GM19351 (cell line): ENCODE results near the gene DNAH11.

Experiments
- ATAC-seq: cut with Tn5 transposase; IDR thresholded peaks from one replicate; pipeline ENCODE4 v1.9.1; 2021; ENCODE audit warnings: mild to moderate bottlenecking, moderate library complexity; ENCODE audit not compliant: unreplicated experiment

DNAH11 gene

DNA sequence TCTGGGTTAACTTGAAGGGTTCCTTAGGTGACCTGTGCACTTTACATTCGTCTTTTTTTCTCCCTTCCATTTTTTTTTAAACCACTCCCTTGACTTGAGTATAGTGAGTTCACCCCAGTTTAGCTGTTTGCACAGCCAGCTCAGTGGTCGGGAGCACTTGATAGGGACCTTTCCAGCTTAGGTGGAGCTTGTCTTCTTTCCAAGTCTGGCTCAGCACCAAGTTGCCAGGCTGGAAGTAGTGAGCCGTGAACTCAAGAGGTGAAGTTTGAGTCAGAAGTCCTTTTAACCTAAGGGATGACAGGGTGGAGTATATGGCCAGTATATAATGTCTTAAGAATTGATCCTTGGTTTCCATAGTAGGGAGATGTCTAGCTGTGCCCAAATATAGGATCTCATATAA, 7.2 kb downstream of the DNAH11 start:
- no peak for ATAC-seq

DNA sequence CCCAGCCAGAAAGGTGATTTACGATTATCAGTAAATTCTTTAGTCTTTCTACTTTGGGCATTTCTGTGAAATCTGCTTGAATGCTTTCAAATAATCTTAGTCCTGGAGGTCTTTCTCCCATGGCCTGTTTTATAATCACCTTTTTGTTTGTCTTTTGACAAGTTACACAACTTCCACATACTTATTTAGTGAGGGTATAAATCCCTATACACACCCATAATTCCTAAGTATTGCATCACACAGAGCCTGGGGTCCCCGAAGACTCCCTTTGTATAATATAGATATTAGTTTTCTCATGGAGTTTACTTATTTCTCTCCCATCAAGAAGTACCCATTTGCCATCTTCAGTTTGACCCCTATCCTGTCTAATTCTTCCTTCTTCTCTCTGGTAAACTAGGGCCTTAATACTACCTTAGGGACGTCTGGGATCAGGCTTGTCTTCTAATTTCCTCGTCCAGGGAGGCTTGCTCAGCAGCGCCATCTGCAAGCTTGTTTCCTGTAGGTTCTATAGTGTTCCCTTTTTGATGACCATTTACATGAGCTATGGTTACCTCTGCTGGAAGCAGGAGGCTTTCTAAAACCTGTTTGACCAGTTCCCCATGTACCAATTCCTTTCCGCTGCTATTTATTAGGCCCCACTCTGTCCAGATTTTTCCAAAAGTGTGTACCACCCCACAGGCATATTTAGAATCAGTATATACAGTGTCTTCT, 8.1 kb downstream of the DNAH11 start:
- no peak for ATAC-seq

DNA sequence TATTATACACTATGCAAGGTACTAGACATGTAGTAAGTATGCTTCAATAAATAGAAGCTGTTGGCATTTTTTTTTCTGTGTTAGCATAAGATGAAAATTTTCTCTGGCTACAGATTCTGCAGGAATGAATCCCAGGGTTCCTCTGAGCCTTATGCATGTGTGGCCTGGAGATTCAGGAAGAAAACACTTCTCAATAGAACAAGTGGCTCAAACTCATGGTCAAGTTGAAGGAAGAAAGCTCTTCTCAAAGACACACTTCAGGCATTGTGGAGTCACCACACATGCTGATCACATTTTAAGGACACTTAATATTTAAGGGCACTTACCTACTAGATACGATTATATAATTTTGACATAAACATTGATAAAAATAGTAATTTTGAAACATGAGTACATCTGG, 19.5 kb downstream of the DNAH11 start:
- ATAC-seq = no peak

DNA sequence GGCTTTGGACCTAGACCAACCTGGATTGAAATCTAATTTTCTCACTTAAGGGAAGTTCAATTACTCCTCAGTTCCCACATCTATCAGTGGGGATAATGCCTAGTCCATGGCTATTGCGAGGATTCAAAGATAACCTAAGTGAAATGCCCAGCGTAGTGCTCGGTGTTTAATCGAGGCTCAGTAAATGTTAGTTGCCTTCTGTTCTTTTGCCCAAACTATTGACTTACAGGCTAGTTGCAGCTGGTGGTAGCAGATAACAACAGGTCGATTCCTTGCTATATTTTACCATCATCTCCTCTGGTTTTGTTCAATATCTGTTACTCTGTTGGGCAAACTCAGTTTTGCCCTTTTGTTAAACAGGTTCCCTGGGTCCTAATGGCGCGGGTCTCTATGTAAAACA, 22.8 kb downstream of the DNAH11 start:
- no peak for ATAC-seq

DNA sequence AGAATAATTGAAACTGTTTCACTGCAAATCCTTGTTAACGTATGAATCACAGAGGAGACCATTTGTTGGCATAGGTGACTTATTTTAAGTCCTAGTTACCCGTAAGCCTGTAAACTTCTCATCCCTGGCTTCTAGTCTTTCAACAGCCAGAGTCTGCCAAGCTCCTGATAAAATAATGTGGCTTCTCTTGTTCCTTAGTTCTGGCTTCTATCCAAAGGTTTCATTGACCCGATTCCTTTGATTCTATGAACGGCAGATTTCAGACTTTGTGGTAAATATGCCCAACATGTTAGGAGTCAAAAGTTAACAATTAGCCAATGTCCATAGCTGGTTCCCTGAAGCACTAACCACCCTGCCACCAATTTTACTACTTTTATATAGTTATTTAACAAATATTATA, 23.3 kb downstream of the DNAH11 start:
- no peak for ATAC-seq

DNA sequence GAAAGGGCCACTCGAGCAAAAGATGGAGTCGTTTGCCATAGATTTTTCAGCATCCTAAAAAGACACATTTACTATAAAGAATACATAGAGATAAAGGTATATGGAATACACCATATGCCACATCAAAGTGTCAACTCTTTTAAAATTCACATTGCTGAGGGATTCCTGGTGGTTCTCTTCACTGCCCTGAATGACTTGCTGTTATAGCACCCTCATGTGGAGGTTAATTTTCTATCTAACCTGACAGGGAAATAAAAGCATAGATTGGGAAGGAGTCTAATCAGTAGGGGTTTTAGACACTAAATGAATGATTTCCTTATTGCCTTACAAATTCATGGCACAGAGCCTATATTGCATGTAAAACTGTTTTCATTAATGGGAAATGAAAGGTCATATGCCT, 25.9 kb downstream of the DNAH11 start:
- no peak for ATAC-seq

DNA sequence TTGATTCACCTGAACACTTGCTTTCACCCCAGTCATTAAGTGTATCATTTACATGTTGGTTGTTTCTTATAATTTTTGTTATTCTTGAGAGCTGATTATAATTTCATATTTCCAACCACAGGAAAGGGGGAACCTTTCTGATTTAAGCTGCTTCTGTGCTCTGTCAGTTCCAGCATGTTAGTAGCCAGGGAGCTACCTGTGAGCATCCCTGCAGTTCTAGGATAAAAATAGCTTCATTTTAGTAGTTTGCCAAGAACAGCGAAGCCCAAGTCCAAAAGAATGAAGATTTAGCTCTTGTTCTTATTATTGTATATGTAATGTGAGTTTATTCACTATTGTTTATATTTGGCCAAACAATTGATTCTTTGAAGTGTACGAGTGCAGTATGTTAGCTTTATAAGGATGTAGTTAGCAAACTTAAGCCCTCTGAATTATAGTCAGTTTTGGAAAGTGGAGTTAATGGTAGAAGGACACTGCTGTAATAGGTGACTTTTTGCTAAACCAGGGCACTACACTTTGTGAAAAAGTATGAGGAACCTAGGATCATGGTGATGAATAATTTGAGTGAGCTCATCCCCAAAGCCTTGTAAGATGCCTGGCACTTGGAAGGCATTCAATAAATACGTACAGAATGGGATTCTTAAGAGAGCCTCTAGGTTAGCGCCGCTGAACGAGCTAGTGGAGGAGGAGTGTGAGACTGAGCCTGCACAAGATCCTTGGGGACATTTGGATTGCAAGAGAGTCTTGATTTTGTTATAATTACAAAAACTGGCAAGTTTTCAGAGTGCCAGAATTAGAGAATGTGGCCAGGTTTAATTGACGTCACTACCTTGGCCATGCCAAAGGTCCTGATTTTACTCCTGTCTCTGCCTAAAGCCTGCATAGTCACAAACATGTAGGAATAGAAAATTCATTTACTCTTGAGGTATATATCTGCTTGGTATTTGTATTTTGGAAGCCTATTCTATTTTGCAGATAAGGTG, 29.8 kb downstream of the DNAH11 start:
- no peak for ATAC-seq

DNA sequence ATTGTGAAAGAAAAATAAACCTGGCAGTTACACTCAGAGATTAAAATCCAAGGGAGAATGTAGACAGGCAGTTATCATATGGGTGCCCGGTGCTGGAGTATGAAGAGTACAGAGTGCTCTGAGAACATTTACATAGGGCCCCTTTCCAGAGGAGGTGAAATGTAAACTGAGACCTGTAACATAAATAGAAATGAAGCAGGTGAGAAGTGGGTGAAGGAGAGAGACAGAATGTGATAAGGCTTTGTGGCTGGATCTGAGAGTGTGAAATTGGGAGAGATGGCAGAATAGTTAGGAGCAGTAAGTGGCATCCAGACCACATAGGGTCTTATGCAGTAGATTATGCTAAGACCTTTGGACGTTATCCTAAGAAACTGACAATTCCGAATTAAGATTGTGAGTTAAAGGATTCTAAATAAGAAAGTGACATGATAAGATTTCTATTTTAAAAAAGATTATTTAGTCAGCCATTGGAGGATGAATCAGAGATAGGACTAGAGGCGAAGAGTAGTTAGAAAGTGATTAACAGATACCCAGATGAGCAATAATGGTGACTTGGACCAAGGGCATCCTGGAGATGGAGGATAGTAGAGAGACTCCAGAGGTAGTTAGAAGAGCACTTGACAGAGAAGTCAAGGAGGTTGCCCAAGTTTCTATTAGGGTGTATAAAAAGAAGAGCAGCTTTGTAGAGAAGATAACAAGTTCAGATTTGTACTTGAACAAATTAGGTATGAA, 36.7 kb downstream of the DNAH11 start:
- ATAC-seq = peak; percentile 40

DNA sequence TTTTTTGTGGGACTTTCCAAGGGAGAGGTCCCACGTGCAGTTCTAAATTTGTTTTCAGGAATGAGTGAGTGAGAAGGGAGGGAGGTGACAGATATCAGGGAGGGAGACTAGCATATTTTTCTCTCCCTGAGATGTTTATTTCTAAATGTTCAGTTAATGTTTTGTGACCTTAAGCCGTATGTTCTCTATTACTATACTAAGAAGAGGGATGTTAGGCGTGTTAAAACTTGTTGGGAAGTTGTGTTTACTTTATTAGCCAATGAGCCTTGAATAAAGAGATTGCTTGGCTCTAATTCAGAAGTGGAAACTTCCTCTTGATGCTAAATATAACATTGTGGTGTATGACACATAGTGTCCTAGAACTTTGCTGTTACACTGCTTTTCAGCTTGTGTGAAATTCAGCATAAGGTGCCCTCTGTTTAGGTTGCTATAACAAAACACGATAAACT, 37.3 kb downstream of the DNAH11 start:
- ATAC-seq = peak; percentile 79

DNA sequence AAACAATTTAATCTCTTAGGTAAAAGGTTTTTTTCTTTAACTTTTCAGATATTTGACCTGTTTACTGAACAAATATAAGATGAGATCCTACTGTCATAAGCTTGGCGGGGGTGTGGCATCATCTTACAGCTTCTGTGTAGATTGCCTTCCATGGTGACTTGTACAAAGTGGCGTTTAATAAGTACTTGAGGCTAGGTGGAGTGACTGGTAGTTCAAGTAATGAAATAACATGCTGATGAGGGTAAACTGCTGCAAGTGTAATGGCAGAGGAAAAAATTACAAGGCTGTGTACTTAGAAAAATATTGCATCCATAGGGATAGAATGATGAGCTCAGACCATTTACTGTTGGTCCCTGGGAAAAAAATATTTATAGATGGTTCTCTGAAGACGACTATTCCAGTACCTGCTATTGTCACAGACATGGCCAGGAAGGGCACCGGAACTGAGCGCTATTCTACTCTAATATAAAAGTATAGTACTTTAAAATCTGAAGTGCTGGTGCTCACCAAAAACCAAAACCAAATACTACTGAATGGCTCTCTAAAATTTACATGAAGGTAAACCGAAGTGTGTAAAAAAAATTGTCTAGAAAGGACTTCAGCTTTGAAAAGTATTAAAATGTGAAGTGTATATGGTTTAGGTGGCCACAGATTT, 42.4 kb downstream of the DNAH11 start:
- ATAC-seq = no peak

DNA sequence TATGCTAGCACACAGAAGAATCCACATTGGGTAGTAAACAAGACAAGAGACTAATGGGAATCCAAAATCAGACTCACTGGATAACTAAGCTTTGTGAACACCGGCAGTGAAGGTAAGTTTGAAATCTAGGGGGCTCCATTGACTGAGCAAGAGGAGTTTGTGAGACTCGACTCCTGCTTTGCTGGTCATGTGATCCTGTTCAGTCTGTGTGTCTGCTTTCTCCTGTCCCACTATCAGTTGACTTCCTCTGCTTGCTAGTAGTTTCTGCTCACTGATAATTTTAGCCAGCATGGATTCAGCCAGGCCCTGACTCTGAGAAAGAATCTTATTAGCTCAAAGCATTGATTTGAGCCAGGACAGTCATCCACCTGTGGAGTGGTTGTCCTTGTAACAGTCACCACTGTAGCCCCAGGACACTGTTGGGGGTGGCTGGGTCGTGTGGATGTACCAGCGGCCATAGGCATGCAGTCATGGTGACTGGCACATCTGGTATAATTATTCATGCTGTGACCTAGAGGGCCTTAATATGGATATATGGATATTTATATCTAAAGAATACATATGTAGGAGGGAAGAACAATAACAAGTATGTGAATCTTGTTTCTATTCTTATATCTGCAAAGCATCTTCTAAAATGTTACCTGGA, 44.4 kb downstream of the DNAH11 start:
- ATAC-seq = no peak

DNA sequence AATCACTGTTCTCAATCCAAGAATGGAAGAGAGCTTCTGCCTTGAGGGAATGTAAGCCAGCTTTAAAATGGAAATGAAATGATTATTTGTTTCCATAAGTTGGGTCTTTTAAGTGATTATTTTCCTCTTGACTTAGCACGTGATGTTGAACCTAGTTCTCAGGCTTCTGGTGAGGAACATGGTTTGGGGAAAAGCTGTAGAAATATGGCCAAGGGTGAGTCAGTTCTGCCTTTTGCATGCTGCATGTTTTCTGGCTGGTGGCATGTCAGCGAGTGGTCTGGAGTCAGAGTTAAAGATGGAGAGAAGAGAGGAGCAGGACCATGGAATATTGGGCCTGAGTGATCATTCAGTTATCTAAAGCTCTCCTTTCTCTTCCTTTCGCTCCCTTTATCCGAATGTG, 54.0 kb downstream of the DNAH11 start:
- ATAC-seq = no peak

DNA sequence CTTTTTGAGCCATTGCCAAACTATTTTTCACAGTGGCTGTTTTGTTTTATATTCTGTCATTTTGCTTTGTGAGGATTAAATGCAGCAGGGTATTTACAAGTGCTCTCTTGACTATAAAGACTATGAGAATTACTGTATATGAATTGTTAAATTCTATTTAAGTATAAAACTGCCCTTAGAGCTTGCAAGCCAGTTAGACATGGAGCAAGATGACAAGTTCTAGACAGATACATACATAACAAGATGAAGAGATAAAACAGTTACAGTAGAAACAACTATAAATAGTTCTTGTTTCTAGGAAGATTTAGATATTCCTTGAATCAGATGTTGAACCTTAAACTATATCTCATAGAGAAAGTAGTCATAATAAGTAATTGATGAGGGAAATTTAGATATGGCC, 60.6 kb downstream of the DNAH11 start:
- no peak for ATAC-seq

DNA sequence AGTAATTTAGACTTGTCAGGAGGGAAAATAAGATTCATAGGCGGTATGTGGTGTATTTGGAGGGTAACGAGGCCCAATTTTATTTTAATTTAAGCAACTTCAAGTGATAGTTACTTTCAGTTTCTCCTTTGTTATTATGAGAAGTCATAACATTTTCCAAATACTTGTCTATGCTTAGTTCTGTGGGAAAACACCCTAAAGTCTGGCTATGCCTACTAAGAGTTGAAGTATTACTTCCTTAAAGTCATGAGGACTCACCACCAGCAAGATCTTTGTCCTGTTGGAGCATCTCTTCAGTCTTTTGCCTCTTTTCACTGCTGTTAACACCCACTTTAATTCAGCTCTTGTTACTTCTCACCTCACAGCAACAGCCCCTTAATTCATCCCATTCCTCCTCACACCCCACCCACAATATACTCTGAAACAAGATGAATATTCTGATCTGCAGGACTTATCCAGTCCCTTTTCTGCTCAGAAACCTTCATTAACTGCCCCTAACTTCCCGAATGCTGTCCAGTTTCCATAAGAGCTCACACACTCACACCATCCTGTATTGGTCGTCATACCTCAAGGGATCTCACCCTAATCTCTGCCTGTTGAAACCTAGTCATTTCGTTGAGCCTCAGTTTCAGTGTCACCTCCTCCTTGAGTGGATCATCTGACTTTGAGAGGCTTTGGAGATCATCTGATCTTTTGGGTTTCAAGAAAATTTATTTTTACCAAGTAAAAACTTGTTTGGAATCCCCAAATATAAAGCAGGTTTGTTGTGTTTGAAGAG, 61.3 kb downstream of the DNAH11 start:
- ATAC-seq = no peak

DNA sequence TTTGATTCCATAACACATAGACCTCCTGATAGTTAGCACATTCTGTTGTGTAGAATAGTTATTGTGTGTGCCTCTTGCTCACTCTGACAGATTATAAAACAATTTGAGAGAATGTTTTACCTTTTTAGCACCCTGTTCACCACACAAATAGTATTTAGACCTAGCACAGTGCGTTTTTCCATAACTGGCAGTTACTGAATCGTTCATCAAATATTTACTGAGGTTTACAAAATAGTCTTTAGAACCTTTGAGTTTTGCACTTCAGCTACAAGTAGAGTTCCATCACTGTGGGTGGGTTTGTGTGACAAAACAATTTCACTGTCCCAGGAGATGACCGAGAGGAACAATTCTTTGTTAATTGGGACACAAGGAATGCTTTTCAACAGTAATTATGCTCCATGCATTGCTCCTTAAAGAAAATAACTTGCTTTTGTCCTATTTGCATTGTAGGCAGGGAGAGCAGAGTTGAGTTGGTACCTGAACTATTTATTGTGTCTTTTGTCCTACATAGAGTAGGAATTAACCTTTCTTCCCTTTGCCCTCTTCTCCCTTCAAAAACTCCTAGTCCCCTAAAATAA, 62.3 kb downstream of the DNAH11 start:
- ATAC-seq = no peak

DNA sequence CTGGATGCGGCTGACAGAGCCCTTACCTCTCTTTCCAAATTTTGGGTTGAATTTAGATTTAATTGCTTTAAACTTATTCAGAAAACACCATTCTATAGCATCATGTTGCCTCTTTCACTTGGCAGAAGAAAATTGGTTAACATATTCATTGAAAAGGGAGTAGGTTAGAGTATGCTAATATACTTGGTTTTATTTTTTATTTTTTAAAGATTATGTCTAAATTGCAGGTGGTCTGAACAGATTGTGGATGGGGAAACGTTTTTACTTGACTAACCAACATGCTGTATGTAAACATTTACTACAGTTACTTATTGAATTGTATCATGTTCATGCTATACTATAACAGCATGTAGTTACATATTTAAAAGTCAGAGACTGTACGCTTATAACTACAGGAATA, 65.6 kb downstream of the DNAH11 start:
- ATAC-seq = no peak

DNA sequence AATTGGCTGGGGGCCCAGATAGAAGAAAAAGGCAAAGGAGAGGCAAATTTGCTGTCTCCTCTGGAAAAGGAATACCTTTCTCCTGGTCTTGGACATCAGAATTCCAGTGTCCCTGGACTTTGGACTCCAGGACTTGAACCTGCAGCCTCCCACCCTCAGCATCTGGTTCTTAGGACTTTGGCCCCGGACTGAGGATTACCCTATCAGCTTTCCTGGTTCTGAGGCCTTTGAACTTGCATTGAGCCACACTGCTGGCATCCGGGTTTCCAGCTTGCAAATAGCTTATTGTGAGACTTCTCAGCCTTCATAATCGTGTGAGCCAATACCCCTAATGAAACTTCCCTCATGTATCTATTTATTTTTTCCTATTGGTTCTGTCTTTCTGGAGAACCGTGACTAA, 68.3 kb downstream of the DNAH11 start:
- no peak for ATAC-seq

DNA sequence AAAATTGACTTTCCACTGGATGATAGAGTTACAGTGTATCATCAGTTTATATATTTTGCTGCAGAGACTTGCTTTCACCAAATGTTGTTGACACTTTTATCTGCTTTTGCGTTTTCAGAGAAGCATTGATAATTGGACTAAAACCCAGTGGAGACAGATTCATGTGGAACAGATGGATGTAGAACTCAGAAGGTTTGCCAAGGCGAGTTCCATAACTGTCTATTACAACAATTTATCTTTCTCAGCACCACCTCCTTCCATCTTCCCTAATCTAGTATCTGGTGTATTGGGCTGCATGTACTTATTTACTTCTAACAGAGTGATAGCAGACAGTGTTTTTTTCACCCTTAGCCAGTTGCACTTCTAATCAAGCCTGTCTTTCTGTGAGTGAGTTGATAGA, 73.3 kb downstream of the DNAH11 start:
- ATAC-seq = no peak

DNA sequence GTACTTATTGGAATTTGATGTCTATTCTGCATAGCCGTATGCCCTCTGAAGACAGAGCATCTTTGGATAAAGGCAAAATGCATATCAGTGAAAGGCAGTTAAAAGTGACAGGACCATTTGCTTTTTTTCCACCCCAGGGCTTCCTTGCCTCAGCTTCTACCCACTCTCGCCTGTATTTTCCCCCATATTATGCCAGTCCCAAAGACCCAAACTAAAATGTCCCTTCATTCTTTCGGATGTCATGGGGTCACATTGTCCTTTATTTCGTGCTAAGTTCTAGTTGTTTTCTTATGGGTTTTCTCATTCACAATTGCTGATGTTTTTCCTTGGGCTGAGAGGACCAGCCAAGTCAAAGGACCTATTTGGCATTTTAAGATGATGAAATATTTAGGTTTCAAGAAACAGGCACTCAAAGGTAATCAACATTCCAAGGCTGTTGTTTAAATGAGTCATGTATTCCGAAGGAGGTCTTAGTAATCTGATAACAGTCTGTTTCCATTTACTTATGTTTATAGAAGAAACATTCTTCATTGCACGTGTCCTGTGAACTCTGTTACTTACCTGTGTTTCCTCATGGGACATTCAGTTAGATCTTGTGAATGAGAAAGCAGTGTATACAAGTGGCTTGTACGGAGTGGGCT, 74.1 kb downstream of the DNAH11 start:
- ATAC-seq = no peak
